Urothelium cell line (cell line): ENCODE data around the gene KBTBD13.
"Not testable (repeated sequence)": the region's sequence is repeated elsewhere in the genome, so short reads cannot be mapped to it uniquely, and the experiment has no call there.

Experiments used
- DNase-seq: peaks from one replicate; pipeline ENCODE4 v3.0.0; 2011; ENCODE audit warnings: low spot score, mixed read lengths
- FAIRE-seq: peaks from 2 replicates; lab custom pipeline; 2011; peaks lifted over from hg19 to GRCh38; lab: Jason Lieb, UNC

KBTBD13 gene

DNA sequence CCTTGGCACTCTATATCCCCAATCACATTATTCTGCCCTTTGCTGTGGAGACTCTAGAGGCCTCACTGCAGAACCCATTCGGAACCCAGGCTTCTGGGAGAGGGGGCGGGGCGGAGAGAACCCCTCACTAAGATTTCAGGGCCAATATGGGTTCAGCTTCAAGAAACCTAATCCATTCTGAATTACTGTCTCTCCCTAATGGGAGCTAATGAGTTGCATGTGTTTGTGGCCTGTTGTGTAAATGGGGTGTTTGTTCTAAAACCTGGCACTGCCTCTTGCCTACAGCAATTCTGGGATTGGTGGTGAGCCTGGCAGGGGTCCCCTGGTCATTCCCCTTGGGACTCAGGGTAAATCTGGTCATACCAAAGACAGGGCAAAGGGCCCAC lies 8.2 kb upstream of the KBTBD13 start:
- no peak for DNase-seq
- no peak for FAIRE-seq

DNA sequence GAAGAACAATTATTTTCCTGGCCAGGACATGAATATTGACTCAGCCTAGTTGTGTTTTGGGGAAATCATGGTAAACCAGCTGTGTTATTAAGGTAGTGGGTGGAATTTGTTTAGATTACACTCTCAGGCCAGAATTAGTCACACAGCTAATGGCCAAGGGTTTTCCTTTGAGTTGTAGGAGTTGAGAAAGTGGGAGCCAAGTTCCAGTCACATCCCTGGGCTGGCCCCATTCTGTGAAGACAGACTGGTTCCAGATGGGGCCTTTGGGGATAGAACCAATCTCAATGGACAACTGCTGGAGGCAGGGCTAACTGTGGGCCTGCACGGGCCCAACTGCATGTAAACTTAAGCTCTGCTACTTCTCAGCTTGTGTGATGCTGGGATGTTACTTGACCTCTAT lies 7.4 kb upstream of the KBTBD13 start:
- no peak for DNase-seq
- FAIRE-seq = no peak

DNA sequence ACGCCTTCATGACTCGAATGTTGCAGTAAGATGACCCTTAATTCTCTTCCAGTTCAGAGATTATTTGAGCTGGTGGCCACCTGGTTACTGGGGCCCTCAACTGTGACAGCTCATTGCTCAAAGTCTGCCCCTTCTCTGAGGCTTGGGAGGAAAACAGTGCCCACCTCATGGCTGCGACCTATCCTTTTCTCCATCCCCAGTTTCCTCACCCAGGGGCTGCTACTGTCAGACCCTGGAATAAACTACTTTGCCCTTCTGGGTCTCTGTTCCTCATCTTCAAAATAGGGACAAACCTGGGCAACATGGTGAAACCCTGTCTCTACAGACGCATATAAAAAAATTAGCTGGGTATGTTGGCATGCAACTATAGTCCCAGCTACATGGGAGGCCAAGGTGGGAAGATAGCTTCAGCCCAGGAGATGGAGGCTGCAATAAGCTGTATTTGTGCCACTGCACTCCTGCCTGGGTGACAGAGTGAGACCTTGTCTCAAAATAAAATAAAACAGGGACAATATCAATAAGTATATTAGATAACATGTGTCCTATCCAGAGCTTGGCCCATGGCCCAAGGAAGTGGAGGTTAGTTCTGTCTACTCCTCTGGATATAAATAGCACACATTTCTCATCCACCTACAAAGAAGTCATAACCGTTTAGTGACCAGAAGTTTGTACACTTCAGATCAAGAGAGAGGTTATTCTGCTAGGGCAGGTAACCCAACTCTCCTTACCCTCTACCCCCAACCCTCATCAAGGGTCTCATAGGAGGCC lies 6.6 kb upstream of the KBTBD13 start:
- no peak for FAIRE-seq

DNA sequence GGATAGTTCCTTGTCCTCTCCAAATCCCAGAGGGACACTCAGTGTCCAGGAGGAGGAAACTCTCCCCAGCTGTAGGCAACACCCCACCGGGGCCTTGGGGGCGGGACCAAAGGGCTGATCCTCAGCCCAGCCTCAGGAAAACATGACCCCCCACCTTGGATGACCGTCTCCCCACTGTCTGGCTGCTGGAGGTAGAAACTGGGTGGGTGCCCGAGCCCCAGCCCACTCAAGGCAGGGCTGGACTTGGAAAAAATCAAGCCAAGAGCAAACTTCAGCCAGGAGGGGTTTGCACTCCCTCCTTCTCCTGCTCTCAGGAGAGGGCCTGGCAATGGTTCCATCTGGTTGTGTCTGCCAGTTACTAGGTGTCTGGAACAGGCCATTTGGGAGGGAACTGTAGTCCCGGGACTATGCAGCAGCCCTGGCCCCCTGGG lies 5.2 kb upstream of the KBTBD13 start:
- DNase-seq = no peak
- no peak for FAIRE-seq

More for the DNA sequence above, 6.6 kb upstream of the KBTBD13 start:
- DNase-seq = no peak

DNA sequence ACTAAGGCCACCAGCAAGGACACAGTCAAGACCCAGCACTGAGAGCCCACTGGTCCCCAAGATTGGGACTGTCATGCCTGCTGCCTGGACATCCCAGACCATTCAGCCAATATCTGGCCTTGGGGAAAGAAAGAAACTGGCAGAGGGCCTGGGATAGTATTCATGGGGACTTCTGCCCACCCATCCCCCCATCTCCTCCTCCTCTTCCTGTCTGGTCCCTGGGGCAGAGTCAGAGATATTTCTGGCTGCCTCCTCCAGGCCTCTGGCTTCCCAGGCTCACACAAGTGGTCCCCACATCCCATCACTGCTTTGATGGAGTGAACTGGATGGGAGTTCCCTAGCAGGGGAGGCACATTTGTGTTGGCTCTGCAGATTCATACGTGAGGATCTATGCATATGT lies 4.5 kb upstream of the KBTBD13 start:
- no peak for FAIRE-seq
- DNase-seq = no peak

DNA sequence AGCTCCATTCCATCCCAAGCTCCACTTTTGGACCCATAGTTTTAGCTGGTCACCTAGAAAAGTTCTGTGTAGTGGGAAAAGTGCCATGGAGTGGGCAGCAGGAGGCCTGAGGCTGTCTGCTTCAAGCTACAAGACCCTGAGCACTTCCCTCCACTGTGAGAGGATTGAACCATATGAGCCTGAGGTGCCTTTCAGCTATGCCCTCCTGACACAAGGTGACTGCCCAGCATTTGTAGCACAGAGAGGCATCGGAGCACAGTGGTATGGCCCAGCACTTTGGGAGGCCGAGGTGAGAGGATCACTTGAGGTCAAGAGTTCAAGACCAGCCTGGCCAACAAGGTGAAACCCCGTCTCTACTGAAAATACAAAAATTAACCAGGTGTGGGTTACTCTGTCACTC lies 3.9 kb upstream of the KBTBD13 start:
- no peak for FAIRE-seq
- no peak for DNase-seq

DNA sequence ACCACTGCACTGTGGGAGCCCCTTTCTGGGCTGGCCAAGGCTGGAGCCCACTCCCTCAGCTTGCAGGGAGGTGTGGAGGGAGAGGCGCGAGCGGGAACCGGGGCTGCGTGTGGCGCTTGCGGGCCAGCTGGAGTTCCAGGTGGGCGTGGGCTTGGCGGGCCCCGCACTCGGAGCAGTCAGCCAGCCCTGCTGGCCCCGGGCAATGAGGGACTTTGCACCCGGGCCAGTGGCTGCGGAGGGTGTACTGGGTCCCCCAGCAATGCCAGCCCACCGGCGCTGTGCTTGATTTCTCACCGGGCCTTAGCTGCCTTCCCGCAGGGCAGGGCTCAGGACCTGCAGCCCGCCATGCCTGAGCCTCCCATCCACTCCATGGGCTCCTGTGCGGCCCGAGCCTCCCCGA lies 1.6 kb upstream of the KBTBD13 start:
- FAIRE-seq, DNase-seq: not testable (repeated sequence)

DNA sequence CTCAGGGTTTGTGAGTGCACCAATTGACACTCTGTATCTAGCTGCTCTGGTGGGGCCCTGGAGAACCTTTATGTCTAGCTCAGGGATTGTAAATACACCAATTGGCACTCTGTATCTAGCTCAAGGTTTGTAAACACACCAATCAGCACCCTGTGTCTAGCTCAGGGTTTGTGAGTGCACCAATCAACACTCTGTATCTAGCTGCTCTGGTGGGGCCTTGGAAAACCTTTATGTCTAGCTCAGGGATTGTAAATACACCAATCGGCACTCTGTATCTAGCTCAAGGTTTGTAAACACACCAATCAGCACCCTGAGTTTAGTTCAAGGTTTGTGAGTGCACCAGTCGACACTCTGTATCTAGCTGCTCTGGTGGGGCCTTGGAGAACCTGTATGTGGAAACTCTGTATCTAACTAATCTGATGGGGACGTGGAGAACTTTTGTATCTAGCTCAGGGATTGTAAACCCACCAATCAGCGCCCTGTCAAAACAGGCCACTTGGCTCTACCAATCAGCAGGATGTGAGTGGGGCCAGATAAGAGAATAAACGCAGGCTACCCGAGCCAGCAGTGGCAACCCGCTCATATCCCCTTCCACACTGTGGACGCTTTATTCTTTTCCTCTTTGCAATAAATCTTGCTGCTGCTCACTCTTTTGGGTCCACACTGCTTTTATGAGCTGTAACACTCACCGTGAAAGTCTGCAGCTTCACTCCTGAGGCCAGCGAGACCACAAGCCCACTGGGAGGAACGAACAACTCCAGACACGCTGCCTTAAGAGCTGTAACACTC lies 745 bp upstream of the KBTBD13 start:
- not testable (repeated sequence) for DNase-seq, FAIRE-seq

DNA sequence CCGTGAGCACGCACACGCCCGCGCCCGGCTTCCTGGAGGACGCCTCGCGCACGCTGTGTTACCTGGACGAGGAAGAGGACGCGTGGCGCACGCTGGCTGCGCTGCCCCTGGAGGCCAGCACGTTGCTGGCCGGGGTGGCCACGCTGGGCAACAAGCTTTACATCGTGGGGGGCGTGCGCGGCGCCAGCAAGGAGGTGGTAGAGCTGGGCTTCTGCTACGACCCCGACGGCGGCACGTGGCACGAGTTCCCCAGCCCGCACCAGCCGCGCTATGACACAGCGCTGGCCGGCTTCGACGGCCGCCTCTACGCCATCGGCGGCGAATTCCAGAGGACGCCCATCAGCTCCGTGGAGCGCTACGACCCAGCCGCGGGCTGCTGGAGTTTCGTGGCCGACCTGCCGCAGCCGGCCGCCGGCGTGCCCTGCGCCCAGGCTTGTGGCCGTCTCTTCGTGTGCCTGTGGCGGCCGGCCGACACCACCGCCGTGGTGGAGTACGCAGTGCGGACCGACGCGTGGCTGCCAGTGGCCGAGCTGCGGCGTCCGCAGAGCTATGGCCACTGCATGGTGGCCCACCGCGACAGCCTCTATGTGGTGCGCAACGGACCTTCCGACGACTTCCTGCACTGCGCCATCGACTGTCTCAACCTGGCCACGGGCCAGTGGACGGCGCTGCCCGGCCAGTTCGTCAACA lies 890 bp downstream of the KBTBD13 start:
- FAIRE-seq = peak; percentile 58

DNA sequence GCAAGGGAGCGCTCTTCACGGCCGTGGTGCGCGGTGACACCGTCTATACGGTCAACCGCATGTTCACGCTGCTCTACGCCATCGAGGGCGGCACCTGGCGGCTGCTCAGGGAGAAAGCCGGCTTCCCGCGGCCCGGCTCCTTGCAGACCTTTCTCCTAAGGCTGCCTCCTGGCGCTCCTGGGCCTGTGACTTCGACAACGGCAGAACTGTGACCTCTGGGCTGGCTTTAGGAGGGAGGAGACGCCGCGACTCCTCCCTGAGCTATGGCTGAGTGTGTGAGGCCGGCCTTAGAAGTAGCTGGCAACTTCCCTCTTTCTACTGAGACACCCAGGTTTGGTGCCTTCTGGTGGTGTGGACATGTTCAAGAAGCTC lies 1.4 kb downstream of the KBTBD13 start:
- FAIRE-seq (no peak), DNase-seq (no peak)

More for the DNA sequence above, 890 bp downstream of the KBTBD13 start:
- DNase-seq = no peak

DNA sequence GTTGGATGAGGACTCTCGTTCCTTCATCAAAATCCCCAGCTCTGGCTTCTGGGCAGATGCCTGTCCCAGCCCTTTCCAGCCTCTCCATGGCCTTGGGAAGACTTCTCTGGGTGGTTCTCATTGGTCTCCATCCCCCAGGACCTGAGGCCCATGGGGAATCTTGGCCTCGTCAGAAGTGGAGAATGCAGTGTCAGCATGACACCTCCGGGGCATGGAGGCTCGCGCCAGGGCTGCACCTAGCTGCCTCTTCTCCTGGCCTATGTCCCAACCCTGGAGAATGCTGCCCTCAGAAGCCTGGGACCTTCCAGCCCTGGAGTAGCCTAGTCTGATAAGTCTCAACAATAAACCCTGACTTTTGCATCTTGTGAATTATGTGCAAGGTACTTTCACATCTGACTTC lies 3.0 kb downstream of the KBTBD13 start:
- no peak for FAIRE-seq
- DNase-seq = no peak

DNA sequence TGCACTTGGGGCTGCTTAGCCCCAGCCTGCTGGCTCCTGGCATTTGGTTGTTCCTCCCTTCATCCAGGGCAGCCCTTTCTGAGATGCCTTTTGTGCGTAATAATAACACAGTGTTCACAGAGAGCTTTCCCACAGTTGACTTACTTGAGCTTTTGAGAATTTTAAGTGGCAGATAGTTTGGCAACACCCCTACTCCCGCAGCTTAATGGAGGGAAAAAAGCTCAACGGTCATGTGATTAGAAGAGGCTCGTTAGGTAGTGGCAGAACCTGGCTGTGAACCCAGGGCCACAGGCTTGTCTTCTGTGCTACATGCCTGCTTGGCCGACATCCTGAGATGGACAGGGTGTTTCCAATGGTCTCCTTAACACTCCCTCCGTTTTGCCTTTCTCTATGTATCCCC lies 4.7 kb downstream of the KBTBD13 start:
- no peak for FAIRE-seq
- DNase-seq = no peak

DNA sequence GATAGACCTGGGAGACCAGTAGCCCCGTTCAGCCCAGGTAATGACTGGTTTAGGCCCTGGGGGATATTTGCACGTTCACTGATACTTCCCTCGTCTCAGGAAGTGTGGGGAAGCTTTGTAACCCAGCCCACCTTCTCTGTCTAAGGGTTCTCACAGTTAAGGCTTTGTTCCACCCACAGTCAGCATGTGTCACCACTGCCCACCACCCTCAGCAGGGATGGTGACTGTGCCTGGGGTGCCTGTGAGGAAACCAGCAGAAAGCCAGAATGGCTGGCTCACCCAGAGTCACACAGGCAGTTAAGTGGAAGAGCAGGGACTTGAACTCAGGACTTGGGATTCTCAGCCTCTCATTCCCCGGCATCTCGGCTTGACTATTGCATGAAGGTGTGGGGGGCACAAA lies 5.2 kb downstream of the KBTBD13 start:
- DNase-seq (no peak), FAIRE-seq (peak; percentile 27)

DNA sequence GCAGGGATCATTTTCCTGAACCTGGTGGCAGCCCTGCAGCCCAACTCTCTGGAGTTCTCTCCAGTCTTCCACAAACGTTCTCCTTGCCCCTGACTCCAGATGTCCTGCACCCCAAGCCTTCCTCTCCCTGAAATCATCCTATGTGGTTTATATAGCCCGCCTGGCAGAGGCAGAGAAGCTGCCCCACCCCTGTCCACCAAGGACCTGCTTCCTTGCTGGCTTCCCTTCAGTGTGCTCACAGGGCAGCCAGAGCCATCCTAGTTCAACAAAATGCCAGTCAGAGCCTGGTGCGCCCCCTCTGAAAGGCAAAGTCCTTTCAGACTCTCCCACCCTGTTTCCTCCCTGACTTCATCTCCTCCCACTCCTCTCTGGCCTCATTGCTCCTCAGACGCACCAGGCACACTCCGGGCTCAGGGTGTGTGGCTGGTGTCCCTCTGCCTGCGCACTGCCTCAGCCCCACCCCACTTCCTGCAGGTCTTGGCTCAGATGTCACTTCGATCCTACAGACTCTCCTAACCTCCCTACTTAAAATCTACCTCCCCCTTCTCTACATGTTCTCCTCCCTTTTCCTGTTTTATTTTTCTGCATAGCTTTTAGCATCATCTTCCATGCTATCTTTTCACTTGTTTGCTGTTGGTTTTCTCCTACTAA lies 5.9 kb downstream of the KBTBD13 start:
- FAIRE-seq (peak; percentile 92), DNase-seq (peak; percentile 53)

DNA sequence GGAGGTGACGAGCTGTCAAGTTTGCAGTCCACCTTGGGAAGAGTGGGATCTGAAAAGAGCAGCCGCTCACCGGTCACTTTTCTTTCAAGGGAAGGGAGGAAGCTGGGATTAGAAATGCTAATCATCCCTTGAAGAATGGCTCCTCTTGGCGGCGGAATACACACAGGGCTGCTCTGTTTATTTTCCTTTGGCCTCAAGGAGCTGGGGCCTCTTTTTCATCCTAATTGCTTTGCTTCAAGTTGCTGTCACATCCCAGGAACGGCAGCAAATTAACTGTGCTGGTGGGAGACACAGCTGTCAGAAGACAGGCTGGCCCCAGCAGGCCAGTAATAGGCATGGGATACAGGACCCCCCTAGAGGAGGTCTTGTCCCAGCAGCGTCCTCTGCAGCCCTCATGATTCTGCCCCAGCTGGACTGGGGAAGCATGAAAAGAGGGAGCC lies 6.7 kb downstream of the KBTBD13 start:
- FAIRE-seq (no peak), DNase-seq (no peak)

DNA sequence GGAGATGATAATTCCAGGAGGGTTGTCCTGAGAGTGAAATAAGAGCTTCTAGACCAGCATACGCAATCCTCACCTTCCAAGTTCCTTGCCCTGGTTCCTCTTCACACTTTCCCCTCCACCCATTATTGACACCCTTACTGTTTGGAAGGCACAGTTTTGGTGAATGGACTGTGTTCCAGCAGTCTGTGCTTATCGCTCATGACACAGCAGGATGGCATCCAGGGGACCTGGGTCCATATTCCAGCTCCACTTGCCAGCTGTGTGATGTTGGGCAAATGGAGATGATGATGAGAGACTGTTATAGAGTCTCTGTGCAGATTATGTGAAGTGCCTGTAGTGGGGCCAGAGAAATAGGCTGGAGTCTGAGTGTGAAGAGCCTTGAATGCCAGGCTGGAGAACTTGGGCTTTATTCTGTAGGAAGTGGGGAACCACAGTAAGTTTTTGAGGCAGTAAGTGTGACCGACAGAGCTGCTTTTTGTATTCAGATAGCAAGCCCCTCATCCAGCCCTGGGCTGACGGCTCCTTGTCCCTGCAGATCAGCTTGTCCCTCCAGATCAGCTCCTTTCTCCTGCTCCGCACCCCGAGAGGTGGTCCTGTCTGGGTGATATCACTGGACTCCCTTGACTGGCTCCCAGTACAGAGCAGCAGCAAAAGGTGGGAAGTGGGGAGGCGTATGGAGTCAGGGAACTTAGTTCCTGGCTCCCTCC lies 8.1 kb downstream of the KBTBD13 start:
- DNase-seq (no peak), FAIRE-seq (no peak)

DNA sequence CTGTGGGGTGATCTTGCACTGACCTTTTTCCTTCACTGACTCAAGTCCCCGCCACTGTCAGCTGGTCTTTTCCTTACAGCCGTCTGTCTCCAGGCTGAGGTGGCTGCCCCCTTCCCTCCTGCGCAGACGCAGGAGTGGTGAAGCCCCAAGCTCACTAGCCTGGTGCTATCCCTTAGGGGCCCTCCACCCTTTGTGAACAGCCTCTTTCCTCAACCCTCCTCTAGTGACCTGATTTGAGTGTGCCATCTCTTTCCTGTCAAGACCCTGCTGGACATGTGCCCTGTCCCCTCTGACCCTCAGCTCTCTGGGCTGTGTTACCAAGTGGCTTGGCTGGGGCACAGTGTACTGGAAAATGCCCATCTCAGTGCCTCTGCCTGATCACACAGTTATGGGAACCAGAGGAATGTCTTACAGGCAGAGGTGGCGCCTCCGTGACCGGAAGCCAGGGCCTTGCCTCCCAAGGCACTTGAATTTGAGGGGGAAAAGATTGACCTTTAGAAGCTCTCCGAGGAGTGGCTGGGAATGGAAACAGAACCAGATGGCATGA lies 8.7 kb downstream of the KBTBD13 start:
- no peak for DNase-seq
- FAIRE-seq = peak; percentile 58

DNA sequence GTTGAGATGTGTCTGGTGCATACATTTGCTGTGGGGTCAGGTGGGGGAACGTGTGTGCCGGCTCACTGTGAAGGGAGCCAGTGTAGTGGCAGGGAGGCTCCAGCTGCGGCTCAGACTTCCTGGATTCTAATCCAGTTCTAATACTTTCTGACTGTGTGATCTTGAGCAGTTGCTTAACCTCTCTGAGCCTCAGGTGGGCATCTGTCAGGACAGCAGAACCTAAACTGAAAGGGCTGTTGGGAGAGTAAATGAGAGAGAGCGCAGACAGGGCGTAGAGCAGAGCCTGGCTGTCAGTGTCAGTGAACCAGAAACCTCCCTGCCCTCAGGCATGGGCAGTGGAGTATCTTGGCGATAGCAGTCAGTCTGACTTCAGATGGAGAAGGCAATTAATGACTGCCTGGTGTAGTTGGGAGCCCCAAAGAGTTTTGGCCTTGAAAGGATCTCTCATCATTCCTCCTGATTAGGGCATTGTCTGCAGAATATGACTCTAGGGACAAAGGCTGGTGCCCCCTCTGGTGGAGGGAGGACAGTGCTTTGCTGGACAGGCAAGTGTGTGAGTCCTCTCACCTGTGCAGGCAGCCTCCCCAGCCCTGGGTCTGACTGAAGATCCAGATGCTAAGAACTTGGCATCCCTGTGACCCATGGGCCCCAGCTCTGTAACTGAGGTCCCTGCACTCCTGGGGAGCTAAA lies 9.6 kb downstream of the KBTBD13 start:
- FAIRE-seq (peak; percentile 32), DNase-seq (peak; percentile 57)

DNA sequence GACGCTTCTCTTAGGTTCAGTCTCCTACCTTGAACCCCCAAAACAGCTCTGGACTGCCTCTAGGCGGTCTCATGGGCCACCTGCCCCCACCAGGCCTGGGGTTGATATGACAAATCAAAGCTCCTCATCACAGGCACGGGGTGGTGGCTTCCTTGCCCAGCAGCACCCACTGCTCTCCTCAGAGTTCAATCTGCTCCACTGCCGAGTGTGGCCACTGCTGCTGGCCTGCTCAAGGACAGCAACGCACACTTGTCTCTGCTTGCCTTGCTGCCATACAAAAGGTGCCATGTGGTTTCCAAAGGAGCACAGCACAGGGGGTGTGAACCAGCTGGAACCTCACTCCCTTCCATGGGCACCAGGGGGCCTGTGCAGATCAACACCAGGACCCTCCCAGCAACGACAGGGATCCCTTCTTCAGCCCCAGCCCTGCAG lies 10.2 kb downstream of the KBTBD13 start:
- FAIRE-seq = no peak
- DNase-seq = peak; percentile 40
